PC-9 (cell line): Measurements from ENCODE around the gene TEX38. TPM values are rescaled to one million over a fixed set of nuclear protein-coding genes. Genes with fewer than 3 reads are reported as not detected.
"Not testable (repeated sequence)": the region's sequence is repeated elsewhere in the genome, so short reads cannot be mapped to it uniquely, and the experiment has no call there.

ENCODE experiments used
- BruUV-seq: library from RNA; stranded (reverse); fragments of 400-500 nt; replicated peaks from 2 replicates; lab custom pipeline; 2021; lab: Mats Ljungman, UMichigan
- CTCF ChIA-PET: fragments of 300-600 bp; sonication (Branson Sonifier 250); formaldehyde crosslinking; loops from one replicate; lab custom pipeline; 2022; ENCODE audit warnings: antibody characterized with exemption; lab: Charles Lee
- POLR2A ChIA-PET: fragments of 300-600 bp; sonication (Branson Sonifier 250); formaldehyde crosslinking; loops from one replicate; lab custom pipeline; 2022; ENCODE audit warnings: antibody characterized with exemption; ENCODE audit not compliant: unreplicated experiment; lab: Charles Lee
- DNase-seq, 2 experiments: peaks; one replicate each; pipeline versions ENCODE4 v3.0.0 to v3.0.0-alpha.2; 2015 to 2022; ENCODE audit warnings: mixed read lengths in 1 of 2
- H2AFZ ChIP-seq: fragments of 200-600 bp; sonication (generic); 2 replicates; pipeline ENCODE4 v1.8.1; 2017; ENCODE audit warnings: antibody characterized with exemption
- H3F3A ChIP-seq: fragments of 200-600 bp; sonication (generic); 2 replicates; pipeline ENCODE4 v1.8.1; 2017; ENCODE audit warnings: antibody characterized with exemption, mild to moderate bottlenecking, low read depth; ENCODE audit not compliant: insufficient read depth
- H3K27ac ChIP-seq: fragments of 200-600 bp; sonication (generic); 2 replicates; pipeline ENCODE4 v1.6.1; 2016; ENCODE audit warnings: mixed run types
- H3K27me3 ChIP-seq: fragments of 200-600 bp; sonication (generic); 2 replicates; pipeline ENCODE4 v1.6.1; 2016; ENCODE audit warnings: low read depth, mixed run types; ENCODE audit not compliant: insufficient read depth
- H3K36me3 ChIP-seq: fragments of 200-600 bp; sonication (generic); 2 replicates; pipeline ENCODE4 v1.6.1; 2016; ENCODE audit warnings: low read depth, mixed run types
- H3K4me1 ChIP-seq: fragments of 200-600 bp; sonication (generic); replicated peaks from 2 replicates; pipeline ENCODE4 v1.6.1; 2016; ENCODE audit warnings: mixed run types; ENCODE audit not compliant: insufficient read depth
- H3K4me2 ChIP-seq: fragments of 200-600 bp; sonication (generic); 2 replicates; pipeline ENCODE4 v1.6.1; 2017; ENCODE audit warnings: mixed run types
- H3K4me3 ChIP-seq: fragments of 200-600 bp; sonication (generic); 2 replicates; pipeline ENCODE4 v1.6.1; 2016; ENCODE audit warnings: mixed run types
- H3K79me2 ChIP-seq: fragments of 200-600 bp; sonication (generic); 2 replicates; pipeline ENCODE4 v1.6.1; 2017; ENCODE audit warnings: low read depth, mixed run types
- H3K9me2 ChIP-seq: fragments of 200-600 bp; sonication (generic); 2 replicates; pipeline ENCODE4 v1.8.1; 2017; ENCODE audit warnings: mild to moderate bottlenecking; ENCODE audit not compliant: insufficient read depth
- H3K9me3 ChIP-seq: fragments of 200-600 bp; sonication (generic); 2 replicates; pipeline ENCODE4 v1.8.1; 2016; ENCODE audit warnings: low read depth; ENCODE audit not compliant: insufficient read depth
- H4K20me1 ChIP-seq: fragments of 200-600 bp; sonication (generic); 2 replicates; pipeline ENCODE4 v1.8.1; 2017; ENCODE audit not compliant: insufficient read depth
- EZH2 ChIP-seq: fragments of 200-600 bp; sonication (generic); IDR thresholded peaks from 2 replicates; pipeline ENCODE4 v1.8.0; 2017; ENCODE audit warnings: antibody characterized with exemption, low read depth
- intact Hi-C: fragments of 100-400 bp; cut with micrococcal nuclease; formaldehyde crosslinking; loops from one replicate; pipeline ENCODE4 v1.10.0; 2022; ENCODE audit not compliant: unreplicated experiment
- total RNA-seq: library from RNA; stranded (reverse); gene quantifications from 2 replicates; pipeline ENCODE4 v1.2.3, GENCODE V29; 2021
- TF ChIP-seq, protein P1 (sequence below): fragments of 200-600 bp; sonication (generic); conservative IDR thresholded peaks from 2 replicates; pipeline ENCODE4 v1.6.1; 2017; ENCODE audit warnings: mixed run types, antibody characterized with exemption, mild to moderate bottlenecking, moderate library complexity

Gene TEX38
- total RNA-seq, 1 experiment from 2014 or later = not detected

DNA sequence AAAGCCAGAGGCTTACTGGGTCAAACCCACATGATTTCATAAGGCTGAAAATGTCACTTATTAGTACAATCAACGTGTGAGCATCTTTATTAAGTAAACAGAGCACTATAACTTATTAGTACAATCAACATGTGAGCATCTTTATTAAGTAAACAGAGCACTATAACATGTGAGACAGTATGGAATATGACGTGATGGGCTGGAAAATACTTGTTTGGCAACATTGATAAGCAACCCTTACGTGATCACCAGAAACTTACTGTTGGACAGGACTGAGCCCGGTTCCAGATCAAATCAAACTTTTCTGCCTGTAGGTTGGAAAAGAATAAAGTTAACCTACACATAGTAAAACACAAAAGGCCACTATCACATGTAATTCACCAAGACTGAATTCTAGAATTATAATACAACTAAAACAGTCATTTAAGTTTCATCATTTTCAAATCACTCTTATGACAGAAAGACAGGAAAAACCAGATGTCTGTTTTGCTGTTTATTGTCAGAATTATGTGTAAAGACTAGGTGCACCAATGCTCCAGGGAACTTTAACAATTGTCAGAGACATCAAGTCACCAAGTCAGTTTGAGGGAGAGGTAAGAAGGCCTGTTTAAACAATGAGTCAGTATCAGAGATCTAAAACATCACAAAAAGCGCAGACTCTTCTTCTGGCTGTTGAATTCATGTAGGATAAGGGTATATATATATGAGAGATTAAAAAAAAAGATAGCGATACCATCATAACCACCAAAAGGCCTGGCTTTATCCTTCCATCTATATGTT, 19.1 kb upstream of the TEX38 start:
- Histone ChIP-seq H3K79me2 (no peaks in the 10 kb centered on the region), H3K9me2 (no peaks in the 10 kb centered on the region), H2AFZ (no peak overlapping the region), H3F3A (peaks cover 11% of the 10 kb centered on the region; the same call in 1 of the 2 replicates), H3K36me3 (peaks cover 14% of the 10 kb centered on the region; the same call in 1 of the 2 replicates), H3K4me3 (no peak overlapping the region), H3K4me2 (no peak overlapping the region), H3K27me3 (no peaks in the 10 kb centered on the region), H3K9me3 (no peaks in the 10 kb centered on the region), H4K20me1 (no peaks in the 10 kb centered on the region), H3K27ac (peak overlapping the region; percentile 26; the same call in 1 of the 2 replicates), H3K4me1 (0 out of 2 replicates have a peak, but pooled peaks cover 4% of the 10 kb centered on the region)
- DNase-seq = peak in 1 of 2 experiments; percentile 57
- ChIA-PET CTCF (interaction anchor here (0.5 kb wide), 1 partner anchor 62 kb away, joined by 5 read pairs; no protein-coding TSS in a partner anchor), POLR2A (no interaction called here)
- no TSS peak for BruUV-seq
- TF ChIP-seq, protein P1, sequence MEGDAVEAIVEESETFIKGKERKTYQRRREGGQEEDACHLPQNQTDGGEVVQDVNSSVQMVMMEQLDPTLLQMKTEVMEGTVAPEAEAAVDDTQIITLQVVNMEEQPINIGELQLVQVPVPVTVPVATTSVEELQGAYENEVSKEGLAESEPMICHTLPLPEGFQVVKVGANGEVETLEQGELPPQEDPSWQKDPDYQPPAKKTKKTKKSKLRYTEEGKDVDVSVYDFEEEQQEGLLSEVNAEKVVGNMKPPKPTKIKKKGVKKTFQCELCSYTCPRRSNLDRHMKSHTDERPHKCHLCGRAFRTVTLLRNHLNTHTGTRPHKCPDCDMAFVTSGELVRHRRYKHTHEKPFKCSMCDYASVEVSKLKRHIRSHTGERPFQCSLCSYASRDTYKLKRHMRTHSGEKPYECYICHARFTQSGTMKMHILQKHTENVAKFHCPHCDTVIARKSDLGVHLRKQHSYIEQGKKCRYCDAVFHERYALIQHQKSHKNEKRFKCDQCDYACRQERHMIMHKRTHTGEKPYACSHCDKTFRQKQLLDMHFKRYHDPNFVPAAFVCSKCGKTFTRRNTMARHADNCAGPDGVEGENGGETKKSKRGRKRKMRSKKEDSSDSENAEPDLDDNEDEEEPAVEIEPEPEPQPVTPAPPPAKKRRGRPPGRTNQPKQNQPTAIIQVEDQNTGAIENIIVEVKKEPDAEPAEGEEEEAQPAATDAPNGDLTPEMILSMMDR = no peak
- no peak for TF ChIP-seq EZH2
- intact Hi-C loops = no loop called here

DNA sequence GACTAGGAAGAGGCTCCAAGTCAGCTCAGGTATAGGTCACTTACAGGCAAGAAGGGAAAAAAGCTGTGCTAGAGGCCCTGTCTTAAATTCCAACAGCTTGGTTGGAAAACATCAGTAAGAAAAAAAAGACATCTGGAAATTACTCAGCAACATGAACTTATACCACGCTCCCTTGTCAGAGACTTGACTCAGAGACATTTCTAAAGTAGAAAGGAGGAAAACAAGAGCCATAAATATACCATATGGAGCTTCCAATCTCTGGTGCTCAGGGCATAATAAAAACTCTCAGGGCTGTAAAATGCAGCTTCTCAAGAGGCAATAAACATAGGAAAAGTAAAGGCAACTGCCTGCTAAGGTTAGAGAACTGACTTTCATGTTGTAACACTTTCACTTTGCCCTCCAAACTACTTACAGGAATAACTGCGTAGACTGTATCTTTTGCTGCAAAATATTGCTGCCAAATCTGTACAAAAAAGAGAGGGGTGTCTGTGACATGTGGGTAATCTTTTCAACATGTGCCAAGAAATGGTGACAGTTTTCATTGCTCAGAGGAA, 18.2 kb upstream of the TEX38 start:
- POLR2A ChIA-PET = no interaction called here
- no peak overlapping the region for H2AFZ ChIP-seq

DNA sequence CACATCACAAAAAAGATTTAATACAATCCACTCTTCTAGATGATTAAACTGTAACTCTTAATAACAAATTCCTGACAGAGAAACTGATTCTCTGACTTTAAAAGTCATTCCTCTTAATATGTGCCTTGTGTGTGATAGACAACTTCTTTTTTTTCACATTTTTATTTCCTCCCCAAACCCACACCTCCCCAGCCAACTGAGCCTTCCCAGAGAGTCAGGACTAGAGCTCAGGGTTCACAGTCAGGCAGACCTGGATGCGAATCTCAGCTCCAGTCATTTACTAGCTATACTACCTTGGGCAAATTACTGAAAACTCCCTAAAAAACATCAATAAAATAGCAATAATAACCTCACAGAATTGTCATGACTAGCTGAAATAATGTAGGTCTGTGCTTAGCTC, 17.6 kb upstream of the TEX38 start:
- no peaks in the 10 kb centered on the region for H4K20me1 ChIP-seq

More for the DNA sequence above, 18.2 kb upstream of the TEX38 start:
- Histone ChIP-seq H3K4me3 (no peak overlapping the region), H3K9me3 (no peaks in the 10 kb centered on the region), H3K27ac (0 out of 2 replicates have a peak overlapping the region, but pooled peaks have one; percentile 6), H3K36me3 (peaks cover 14% of the 10 kb centered on the region; the same call in 1 of the 2 replicates), H3K4me1 (0 out of 2 replicates have a peak, but pooled peaks cover 4% of the 10 kb centered on the region), H3K27me3 (no peaks in the 10 kb centered on the region), H3K9me2 (no peaks in the 10 kb centered on the region), H4K20me1 (no peaks in the 10 kb centered on the region), H3K79me2 (no peaks in the 10 kb centered on the region), H3F3A (peaks cover 11% of the 10 kb centered on the region; the same call in 1 of the 2 replicates), H3K4me2 (no peak overlapping the region)
- no TSS peak for BruUV-seq
- DNase-seq = no peak
- intact Hi-C loops = no loop called here
- TF ChIP-seq, protein P1 = no peak
- no peak for TF ChIP-seq EZH2
- CTCF ChIA-PET = no interaction called here

DNA sequence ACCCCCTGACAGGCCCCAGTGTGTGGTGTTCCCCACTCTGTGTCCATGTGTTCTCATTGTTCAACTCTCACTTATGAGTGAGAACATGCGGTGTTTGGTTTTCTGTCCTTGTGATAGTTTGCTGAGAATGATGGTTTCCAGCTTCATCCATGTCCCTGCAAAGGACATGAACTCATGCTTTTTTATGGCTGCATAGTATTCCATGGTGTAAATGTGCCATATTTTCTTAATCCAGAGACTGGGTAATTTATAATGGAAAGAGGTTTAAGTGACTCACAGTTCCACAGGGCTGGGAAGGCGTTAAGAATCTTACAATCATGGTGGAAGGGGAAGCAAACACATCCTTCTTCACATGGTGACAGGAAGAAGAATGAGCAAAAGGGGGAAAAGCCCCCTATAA, 17.0 kb upstream of the TEX38 start:
- CTCF ChIA-PET, POLR2A ChIA-PET, H3K9me3 ChIP-seq: not testable (repeated sequence)

More for the DNA sequence above, 17.6 kb upstream of the TEX38 start:
- H3K27me3 ChIP-seq = no peaks in the 10 kb centered on the region
- H3K9me3 ChIP-seq = no peaks in the 10 kb centered on the region
- intact Hi-C loops = no loop called here
- 0 out of 2 replicates have a peak, but pooled peaks cover 4% of the 10 kb centered on the region for H3K4me1 ChIP-seq
- CTCF ChIA-PET = no interaction called here
- H3K9me2 ChIP-seq = no peaks in the 10 kb centered on the region
- POLR2A ChIA-PET = no interaction called here
- no peaks in the 10 kb centered on the region for H3K79me2 ChIP-seq
- no peak for TF ChIP-seq EZH2
- TF ChIP-seq, protein P1 = no peak
- DNase-seq = no peak
- peaks cover 14% of the 10 kb centered on the region; the same call in 1 of the 2 replicates for H3K36me3 ChIP-seq
- H3K27ac ChIP-seq = no peak overlapping the region
- no peak overlapping the region for H3K4me3 ChIP-seq
- no TSS peak for BruUV-seq
- no peak overlapping the region for H3K4me2 ChIP-seq
- no peak overlapping the region for H2AFZ ChIP-seq
- H3F3A ChIP-seq = peaks cover 11% of the 10 kb centered on the region; the same call in 1 of the 2 replicates

More for the DNA sequence above, 17.0 kb upstream of the TEX38 start:
- H3K4me2 ChIP-seq, H2AFZ ChIP-seq, H3K27ac ChIP-seq, H3K4me1 ChIP-seq, DNase-seq, H3K9me2 ChIP-seq, H3K27me3 ChIP-seq, BruUV-seq, H3K79me2 ChIP-seq, H3K4me3 ChIP-seq, H4K20me1 ChIP-seq, intact Hi-C loops: not testable (repeated sequence)
- peaks cover 14% of the 10 kb centered on the region; the same call in 1 of the 2 replicates for H3K36me3 ChIP-seq
- peaks cover 11% of the 10 kb centered on the region; the same call in 1 of the 2 replicates for H3F3A ChIP-seq
